ENCODE data around the gene MRPL34.

- TF ChIP-seq CTCF (IDR thresholded peaks at IDR 0.05) = no peak
- TF ChIP-seq POLR2A (IDR thresholded peaks at IDR 0.05) = no peak
These were observed 6.8 kb downstream of the MRPL34 start for GRCh38 chr19:17312189-17313113.

Data from right lobe of liver (tissue), 4 donors.